GM19397 (cell line): Measurements from ENCODE around the gene OR5AU1.

Source experiments
- ATAC-seq: cut with Tn5 transposase; IDR thresholded peaks from one replicate; pipeline ENCODE4 v1.9.1; 2021; ENCODE audit warnings: mild to moderate bottlenecking, moderate library complexity; ENCODE audit not compliant: unreplicated experiment

OR5AU1 gene

DNA sequence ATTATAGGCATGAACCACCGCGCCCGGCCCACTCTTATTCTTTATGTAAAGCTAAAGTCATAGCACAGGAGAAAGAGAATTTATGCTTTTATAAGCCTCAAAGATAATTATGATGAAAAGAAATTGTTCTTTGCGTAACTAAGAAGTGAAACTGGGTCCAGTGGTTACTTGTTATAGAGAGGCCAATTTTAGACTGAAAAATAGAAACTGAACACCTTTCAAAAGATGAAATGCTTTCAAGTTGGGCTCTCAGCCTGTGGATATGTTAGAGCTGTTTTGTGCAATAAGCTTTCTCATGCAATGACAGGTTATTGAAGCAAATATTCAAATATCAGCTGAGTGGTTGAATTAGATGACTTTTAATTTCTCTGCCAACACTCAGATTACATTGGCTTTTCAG lies 47.1 kb downstream of the OR5AU1 start:
- ATAC-seq: no peak

DNA sequence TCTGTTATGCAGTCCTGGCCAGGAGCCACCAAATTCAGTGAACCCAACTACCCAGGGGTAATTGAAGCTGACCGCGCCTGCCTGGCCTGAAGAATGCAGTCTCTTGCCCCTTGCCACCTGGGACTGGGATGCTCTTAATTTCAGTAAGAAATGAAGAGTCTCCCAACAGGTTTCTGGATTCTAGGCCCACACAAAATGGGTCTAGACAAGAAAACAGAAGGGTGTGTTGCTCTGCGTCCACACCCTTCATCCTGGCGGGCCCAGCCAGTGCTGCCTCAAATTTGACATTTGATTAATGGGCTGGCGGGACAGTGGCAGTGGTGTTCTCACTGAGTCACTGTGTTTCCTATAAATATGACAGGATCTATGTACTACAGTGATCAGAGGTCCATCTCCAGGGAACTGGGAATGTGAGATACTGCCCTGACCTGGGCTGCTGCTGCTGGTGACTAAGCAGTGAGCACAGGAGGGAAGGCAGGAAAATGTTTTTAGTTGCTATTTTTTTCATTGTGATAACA lies 48.5 kb downstream of the OR5AU1 start:
- no peak for ATAC-seq

DNA sequence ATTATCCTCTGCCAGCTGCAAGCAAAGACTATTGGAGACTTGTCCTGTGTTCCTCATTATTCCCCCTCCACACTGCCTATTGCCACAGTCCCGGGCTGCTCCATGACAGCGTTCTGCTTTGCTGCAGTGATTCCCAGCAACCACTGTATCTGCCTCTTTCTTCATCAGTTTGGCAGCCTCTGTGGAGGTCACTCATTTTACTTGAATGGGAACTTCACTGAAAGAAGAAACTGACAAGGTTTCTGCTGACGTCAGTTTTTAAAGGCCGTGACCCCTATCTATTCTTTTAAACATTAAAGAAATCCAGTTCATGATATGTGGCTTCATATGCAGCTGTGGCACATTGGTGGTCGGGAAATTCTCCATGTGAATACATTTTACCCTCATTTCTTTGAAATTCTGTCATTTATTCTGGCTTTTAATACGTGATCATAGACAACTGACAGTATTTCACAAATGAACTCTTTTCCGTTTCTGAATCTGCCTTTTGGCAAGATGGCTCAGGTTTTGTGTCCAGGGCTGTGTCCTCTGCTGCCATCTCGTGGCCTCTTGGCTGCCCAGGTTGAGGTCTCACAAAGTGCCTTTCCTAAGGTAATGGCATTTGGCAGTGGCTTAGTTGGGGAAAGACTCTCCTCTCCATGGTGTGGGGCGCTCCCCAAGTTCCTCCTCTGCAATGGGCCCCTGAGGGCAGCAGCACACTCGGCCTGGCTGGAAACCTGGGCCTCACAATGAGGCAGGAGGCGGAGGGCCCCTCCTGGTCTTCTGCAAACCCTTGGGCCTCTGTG lies 49.2 kb downstream of the OR5AU1 start:
- no peak for ATAC-seq

DNA sequence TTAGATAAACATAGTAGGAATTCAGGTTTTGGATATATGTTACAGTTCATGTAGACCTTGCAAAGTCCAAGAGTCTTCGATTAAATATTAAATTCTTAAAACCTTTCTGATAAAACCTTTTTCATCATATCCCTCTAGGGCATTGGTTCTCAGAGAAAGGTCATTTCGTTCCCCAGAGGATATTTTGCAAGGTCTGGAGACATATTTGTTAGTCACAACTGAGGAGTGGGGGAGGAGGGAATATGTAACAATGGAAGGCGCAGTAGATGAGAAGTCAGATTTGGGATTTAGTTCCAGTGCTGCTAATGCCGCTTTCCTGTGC lies 49.7 kb downstream of the OR5AU1 start:
- no peak for ATAC-seq

DNA sequence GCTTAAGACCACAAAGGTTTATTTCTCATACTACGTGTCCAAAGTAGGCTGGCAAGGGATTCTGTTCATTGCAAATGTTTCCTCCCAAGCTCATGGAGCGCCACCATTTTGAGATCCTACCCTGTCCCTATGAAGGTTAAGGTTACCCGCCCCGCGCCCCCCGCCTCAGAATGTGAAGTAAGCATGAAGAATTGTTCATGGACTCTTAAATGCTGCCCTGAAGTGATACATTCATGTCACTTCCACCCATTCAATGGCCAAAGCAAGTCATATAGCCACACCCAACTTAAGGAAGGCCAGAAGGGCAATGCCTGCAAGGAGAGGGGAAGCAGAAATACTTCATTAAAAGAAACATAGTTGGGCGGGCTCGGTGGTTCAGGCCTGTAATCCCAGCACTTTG lies 50.8 kb downstream of the OR5AU1 start:
- no peak for ATAC-seq
